HUES6 (cell line): ENCODE measurements around the gene MLXIP.

Source experiments
- H3K27ac ChIP-seq: 2 replicates; pipeline ENCODE4 v1.7.0; 2013; ENCODE audit warnings: low read depth, mild to moderate bottlenecking, low read length, inconsistent platforms
- H3K27me3 ChIP-seq: 2 replicates; pipeline ENCODE4 v1.6.1; 2013; ENCODE audit warnings: low read length; ENCODE audit not compliant: control insufficient read depth, insufficient read depth
- H3K36me3 ChIP-seq: 2 replicates; pipeline ENCODE4 v1.6.1; 2013; ENCODE audit warnings: low read length; ENCODE audit not compliant: control insufficient read depth, insufficient read depth
- H3K4me1 ChIP-seq: 2 replicates; pipeline ENCODE4 v1.6.1; 2013; ENCODE audit warnings: low read length; ENCODE audit not compliant: control insufficient read depth, insufficient read depth
- H3K4me3 ChIP-seq: 2 replicates; pipeline ENCODE4 v1.5.1; 2013; ENCODE audit warnings: low read depth, low read length
- H3K9ac ChIP-seq: one replicate; pipeline ENCODE4 v1.6.1; 2013; ENCODE audit warnings: mild to moderate bottlenecking, low read length
- H3K9me3 ChIP-seq: 2 replicates; pipeline ENCODE4 v1.6.1; 2013; ENCODE audit warnings: low read depth, low read length; ENCODE audit not compliant: control insufficient read depth, insufficient read depth

The MLXIP gene

DNA sequence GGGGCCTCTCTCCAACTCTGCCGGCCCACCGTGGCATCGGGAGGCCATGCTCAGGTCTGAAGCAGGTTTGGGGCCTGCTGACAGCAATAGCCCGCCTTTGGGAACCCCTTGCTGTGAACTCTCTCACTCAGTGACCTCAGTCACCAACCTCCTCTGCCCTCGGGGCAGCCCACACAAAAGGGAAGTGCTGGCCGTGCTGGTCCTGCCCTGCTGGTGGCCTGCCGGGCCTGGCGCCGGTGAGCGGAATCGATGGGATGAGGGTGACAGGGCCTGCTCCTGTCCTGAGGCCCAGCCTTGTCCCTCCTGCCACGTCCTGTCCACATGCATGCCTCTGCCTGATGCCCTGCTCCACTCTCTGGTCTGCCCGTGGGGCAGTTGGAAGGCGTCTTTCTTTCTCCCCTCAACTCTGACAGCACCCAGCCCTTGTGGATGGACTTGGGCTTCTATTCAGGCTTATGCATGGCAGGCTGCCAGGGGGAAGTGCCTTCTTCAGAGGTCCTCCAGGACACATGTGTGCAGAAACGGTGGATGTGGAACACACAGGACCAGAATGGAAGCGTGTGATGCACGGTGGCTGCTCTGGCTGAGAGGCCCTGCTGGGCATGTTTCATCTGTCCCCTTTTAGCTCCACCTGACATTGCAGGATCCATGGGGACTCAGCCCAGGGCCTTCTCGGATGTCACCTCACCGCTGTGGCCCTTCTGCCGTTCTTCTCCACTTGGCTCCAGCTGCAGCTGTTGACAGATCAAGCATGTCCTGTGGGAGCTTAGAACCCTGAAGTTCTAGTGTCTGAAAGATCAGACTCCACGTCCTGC lies 63.6 kb downstream of the MLXIP start:
- H3K4me3 ChIP-seq, result no peak overlapping the region

DNA sequence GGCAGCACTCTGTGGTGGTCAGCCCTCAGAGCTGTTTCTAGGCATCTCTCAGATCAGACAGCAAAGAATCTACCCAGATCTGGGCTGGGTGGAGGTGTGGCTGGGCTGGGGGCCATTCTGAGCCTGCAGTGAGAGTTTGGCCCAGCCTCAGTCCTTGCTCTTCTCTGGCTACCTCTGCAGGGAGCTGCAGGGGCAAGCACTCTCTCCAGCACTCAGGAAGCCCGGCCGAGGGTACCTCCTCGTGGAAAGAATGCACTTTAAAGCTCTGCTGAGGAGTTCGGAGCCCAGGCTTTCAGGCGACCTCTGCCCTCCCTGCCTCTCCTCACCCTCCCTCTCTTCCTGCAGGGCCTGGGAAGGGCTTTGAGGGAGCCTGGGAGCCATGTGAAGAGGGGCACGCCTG lies 64.3 kb downstream of the MLXIP start:
- no peak overlapping the region for H3K9ac ChIP-seq
- peaks cover 59% of the 10 kb centered on the region for H3K36me3 ChIP-seq
- H3K4me3 ChIP-seq, result no peak overlapping the region
- H3K27ac ChIP-seq, result no peak overlapping the region
- peaks cover 38% of the 10 kb centered on the region for H3K9me3 ChIP-seq
- H3K4me1 ChIP-seq, result no peaks in the 10 kb centered on the region
- H3K27me3 ChIP-seq, result no peaks in the 10 kb centered on the region

More for the DNA sequence above, 63.6 kb downstream of the MLXIP start:
- H3K4me1 ChIP-seq, result peaks cover 4% of the 10 kb centered on the region; the same call in 1 of the 2 replicates
- H3K27ac ChIP-seq, result no peak overlapping the region
- no peaks in the 10 kb centered on the region for H3K27me3 ChIP-seq
- no peak overlapping the region for H3K9ac ChIP-seq
- peaks cover 59% of the 10 kb centered on the region for H3K36me3 ChIP-seq
- peaks cover 38% of the 10 kb centered on the region for H3K9me3 ChIP-seq

DNA sequence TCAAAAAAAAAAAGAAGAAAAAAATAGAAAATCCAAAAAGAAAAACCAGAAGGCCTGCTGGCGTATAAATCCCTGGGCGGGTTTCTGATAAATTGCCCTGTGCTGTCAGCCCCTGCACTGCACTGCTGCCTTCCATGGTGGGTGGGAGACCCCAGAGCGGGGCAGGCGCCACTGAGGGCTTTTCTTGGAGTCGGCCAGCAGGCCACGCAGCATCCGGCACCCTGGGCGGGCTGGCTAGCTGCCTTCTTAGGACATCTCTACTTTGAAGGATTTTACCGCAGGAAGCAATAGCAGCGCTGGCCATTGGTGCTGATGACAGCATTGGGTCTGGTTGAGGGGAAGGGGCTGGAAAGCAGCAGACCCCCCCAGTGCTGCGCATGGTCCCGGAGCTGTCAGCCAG lies 66.3 kb downstream of the MLXIP start:
- H3K27me3 ChIP-seq, result no peaks in the 10 kb centered on the region
- H3K4me1 ChIP-seq, result no peaks in the 10 kb centered on the region
- H3K4me3 ChIP-seq, result no peak overlapping the region
- H3K27ac ChIP-seq, result no peak overlapping the region
- H3K9me3 ChIP-seq, result peaks cover 38% of the 10 kb centered on the region
- no peak overlapping the region for H3K9ac ChIP-seq
- H3K36me3 ChIP-seq, result peaks cover 41% of the 10 kb centered on the region

DNA sequence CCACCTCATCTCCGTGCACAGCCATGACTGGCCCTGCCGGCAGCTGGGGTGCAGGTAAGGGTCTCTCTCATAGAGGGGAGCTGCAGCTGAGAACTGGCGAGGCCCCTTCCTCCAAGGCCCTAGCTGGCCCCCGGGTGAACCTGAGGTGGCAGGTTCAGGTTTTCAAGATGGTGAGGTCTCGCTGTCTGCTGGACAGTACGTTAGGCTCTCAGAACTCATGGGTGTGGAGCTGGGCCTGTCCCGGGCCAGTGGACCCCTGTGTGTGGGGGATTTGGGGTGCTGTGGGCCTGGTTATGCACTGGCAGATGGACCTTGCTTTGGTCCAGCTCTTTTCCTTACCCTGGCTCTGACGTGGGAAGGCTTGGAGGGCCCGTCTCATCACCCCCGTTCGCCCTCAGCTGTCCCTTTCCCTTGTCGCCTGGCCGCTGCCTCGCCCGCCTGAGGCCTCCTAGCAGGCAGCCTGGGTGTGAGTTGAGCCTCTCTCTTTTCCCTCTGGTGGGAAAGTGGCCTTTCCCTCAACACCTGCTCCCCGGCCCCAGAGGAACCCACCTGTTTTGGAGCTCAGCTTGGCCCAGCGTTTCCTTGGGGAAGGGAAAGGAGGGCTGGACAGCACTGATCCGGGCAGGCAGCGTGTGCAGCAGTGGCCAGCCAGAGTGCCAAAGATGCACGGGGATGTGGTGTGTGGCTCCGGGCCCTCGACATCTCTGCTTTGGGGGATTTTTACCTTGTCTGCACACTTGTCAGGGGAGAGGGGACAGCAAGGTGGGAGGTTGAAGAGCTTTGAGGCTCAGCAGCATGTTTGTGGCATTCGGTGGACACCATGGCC lies 67.2 kb downstream of the MLXIP start:
- Histone ChIP-seq H3K4me1 (no peaks in the 10 kb centered on the region), H3K27me3 (no peaks in the 10 kb centered on the region), H3K27ac (no peak overlapping the region), H3K36me3 (peaks cover 35% of the 10 kb centered on the region), H3K9ac (no peak overlapping the region), H3K9me3 (peaks cover 35% of the 10 kb centered on the region), H3K4me3 (no peak overlapping the region)

DNA sequence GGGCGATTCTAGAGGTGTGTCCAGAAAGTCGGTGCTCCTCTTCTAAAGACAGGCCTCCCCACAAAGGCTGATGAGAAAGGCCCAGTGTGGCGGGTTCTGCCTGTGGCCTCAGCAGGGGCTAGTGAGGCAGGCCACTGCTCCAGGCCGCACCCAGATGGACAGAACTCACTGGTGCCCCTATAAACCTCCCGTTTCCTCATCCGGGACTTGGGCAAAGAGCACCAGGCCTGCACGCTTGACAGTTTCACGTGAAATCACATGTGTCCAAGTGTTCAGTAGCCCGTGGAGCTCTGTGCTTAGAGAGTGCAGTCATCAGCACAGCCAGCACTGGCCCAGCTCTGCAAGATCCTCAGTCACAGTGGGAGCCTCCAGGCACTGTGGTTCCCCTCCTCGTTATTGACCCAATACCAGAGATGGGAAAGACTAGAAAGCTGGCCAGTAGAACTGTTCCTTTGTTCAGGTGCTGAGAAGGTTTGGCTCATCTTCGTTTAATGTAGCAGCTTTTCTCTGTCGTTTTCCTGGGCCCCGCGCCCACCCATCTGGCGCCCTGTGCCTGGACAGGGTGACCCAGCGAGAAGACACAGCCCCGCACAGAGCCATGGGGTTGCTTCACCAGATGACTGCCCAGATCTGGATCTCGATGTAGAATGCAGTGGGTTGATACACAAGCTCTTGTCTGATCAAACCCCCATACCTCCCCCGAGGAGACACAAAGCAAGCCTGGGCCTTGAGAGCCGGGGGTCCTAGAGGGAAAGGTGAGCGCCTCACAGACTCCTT lies 69.1 kb downstream of the MLXIP start:
- H3K27ac ChIP-seq, result no peak overlapping the region
- H3K27me3 ChIP-seq, result no peaks in the 10 kb centered on the region

DNA sequence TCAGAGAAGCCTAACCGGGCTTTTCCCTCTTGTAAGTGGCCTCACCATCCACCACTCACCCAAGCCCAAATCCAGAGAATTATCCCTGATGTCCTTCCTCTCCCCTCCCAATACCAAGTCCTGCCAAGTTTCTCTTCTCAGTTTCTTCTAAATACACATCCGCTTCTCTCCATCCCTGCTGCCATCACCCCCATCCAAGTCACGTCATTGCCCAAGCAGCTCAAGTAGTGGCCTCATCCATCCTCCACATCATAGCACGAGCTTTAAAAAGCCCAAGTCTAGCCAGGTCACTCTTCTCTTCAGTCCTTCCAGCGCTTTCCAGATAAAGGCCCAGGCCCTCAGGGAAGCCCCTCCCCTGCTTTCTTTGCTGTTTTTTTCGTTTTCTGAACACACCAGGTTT lies 70.1 kb downstream of the MLXIP start:
- Histone ChIP-seq H3K36me3 (peaks cover 6% of the 10 kb centered on the region), H3K4me3 (no peak overlapping the region), H3K9me3 (peaks cover 6% of the 10 kb centered on the region), H3K27ac (no peak overlapping the region), H3K27me3 (no peaks in the 10 kb centered on the region), H3K4me1 (peaks cover 3% of the 10 kb centered on the region; the same call in 1 of the 2 replicates), H3K9ac (no peak overlapping the region)

More for the DNA sequence above, 69.1 kb downstream of the MLXIP start:
- peaks cover 3% of the 10 kb centered on the region; the same call in 1 of the 2 replicates for H3K4me1 ChIP-seq
- peaks cover 15% of the 10 kb centered on the region for H3K36me3 ChIP-seq
- no peak overlapping the region for H3K9ac ChIP-seq
- no peak overlapping the region for H3K4me3 ChIP-seq
- H3K9me3 ChIP-seq, result peaks cover 15% of the 10 kb centered on the region

DNA sequence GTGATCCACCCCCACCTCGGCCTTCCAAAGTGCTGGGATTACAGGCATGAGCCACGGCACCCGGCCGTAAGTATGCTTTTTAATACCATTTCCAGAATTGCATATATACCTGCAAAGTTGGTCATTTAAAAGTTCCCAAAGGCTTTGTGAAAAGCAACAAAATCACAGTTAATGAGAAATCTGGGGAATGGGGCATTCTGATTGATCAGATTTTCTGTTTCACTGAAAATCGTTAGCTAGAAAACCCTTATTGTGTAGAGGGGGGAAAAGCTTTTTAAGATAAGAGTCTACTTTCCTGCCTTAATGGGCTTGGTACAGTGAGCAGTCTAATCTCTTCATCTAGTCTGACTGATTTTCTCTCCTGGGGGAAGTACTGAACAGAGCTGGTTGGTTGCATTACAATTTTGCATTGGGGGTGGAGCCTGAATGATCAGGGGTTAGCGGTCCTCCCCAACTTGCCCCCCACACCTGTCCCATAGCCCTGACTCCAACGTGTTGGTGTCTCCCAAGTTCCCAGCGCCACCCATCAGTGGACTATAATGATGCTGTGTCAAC lies 71.6 kb downstream of the MLXIP start:
- Histone ChIP-seq H3K27me3 (no peaks in the 10 kb centered on the region), H3K27ac (no peak overlapping the region), H3K4me1 (peaks cover 3% of the 10 kb centered on the region; the same call in 1 of the 2 replicates), H3K36me3 (no peaks in the 10 kb centered on the region), H3K4me3 (no peak overlapping the region), H3K9ac (no peak overlapping the region), H3K9me3 (no peaks in the 10 kb centered on the region)

DNA sequence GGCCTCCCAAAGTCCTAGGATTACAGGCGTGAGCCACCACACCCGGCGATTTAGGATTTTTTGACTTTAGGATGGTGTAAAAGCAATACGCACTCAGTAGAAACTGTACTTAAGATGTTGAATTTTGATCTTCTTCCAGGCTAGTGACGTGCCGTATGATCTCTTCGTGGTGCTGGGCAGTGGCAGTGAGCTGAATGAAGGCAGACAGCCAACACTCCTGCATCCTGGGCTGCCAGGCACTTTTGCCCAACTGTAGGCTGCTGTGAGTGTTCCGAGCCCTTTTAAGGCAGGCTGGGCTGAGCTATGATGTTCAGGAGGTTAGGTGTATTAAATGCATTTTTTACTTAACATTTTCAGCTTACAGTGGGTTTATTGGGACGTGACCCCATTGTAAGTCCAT lies 74.2 kb downstream of the MLXIP start:
- no peak overlapping the region for H3K9ac ChIP-seq
- no peaks in the 10 kb centered on the region for H3K27me3 ChIP-seq
- H3K4me1 ChIP-seq, result peaks cover 5% of the 10 kb centered on the region; the same call in 1 of the 2 replicates
- H3K9me3 ChIP-seq, result no peaks in the 10 kb centered on the region
- H3K36me3 ChIP-seq, result no peaks in the 10 kb centered on the region
- H3K27ac ChIP-seq, result no peak overlapping the region
- H3K4me3 ChIP-seq, result no peak overlapping the region

DNA sequence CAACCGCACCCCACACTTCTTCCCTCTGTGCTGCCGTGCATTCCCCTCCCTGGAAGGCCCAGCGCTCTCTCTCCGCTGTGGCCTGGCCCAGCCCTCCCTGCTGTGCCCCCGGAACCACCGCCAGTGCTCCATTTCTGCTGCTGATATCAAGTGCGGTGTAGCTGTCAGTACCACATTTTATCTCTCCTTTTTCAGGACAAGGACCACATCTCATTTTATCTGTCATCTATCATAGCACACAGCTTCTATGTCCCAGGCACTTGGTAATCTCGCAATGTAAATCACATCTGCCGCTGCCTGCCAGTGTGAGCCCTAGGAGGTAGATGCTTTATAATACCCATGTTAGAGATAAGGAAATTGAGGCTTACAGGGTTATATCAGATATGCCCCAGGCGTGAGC lies 77.1 kb downstream of the MLXIP start:
- H3K27ac ChIP-seq, result no peak overlapping the region
- H3K4me1 ChIP-seq, result peaks cover 5% of the 10 kb centered on the region; the same call in 1 of the 2 replicates
- no peaks in the 10 kb centered on the region for H3K9me3 ChIP-seq
- H3K27me3 ChIP-seq, result no peaks in the 10 kb centered on the region
- no peaks in the 10 kb centered on the region for H3K36me3 ChIP-seq
- no peak overlapping the region for H3K4me3 ChIP-seq
- no peak overlapping the region for H3K9ac ChIP-seq

DNA sequence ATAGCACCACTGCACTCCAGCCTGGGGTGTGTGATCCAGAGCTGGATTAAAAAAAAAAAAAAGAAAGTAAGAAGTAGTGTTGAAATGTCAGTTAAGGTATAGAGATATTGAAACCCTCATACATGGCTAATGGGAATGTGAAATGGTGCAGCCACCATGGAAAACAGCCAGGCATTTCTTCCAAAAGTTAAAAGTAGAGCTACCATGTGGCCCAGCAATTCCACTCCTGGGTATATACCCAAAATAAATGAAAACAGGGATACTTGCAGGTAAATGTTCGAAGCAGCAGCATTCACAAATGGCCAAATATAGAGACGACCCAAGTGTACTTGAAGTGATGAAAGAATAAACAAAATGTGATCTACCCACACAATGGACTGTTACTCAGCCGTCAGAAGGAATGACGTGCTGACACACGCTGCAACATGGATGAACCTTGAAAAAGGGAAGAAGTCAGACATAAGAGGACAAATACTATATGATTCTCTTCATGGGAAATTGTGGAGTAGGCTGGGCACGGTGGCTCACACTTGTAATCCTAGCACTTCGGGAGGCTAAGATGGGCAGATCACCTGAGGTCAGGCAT lies 80.2 kb downstream of the MLXIP start:
- H3K36me3 ChIP-seq, result no peaks in the 10 kb centered on the region
- H3K4me1 ChIP-seq, result 0 out of 2 replicates have a peak, but pooled peaks cover 3% of the 10 kb centered on the region
- H3K27ac ChIP-seq, result no peak overlapping the region
- no peak overlapping the region for H3K9ac ChIP-seq
- H3K9me3 ChIP-seq, result no peaks in the 10 kb centered on the region
- H3K27me3 ChIP-seq, result no peaks in the 10 kb centered on the region
- H3K4me3 ChIP-seq, result no peak overlapping the region
